Measurements from ENCODE around the gene GNG5.
A peak's percentile ranks its signal among the peaks of the same experiment; 100 is the strongest.
"Not testable (repeated sequence)": the region's sequence is repeated elsewhere in the genome, so short reads cannot be mapped to it uniquely, and the experiment has no call there.

The GNG5 gene

DNA sequence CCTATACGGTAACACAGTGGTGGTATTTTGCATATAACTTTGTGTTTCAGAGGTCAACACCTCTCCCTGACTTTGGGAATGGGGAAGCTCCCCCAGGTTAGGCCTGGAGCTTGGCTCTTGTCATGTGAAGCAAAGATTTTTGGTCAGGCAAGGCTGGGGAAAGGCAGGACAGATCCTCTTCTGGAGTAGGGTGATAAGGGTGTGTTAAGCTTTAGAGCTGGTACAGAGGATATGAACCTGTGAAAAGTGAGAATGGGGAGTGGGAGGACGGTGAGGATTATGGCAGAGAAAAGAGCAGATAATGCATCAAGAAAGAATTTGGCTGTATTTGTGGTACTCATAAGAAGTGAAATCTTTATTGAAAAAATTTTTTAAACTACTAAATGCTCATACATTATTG, 25.1 kb downstream of the GNG5 start:
- no peak for DNase-seq

DNA sequence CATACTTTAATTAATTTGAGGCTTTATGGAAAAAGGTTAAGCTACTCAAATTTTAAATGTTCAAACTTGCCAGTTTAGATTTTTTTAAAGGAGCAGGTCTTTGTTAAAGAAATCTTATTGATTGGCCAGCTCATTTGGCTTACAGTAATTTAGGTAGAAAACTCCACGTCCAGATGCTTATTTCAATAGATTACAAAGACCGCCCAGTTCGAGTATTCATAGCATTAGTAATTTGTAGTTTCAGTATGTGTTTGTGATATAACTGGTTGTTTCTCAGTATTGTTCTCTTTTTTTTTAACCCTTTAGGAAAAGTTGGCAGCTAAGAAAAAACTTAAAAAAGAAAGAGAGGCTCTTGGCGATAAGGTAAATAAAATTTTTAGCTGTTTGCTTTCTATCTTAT, 25.7 kb downstream of the GNG5 start:
- no peak for DNase-seq

DNA sequence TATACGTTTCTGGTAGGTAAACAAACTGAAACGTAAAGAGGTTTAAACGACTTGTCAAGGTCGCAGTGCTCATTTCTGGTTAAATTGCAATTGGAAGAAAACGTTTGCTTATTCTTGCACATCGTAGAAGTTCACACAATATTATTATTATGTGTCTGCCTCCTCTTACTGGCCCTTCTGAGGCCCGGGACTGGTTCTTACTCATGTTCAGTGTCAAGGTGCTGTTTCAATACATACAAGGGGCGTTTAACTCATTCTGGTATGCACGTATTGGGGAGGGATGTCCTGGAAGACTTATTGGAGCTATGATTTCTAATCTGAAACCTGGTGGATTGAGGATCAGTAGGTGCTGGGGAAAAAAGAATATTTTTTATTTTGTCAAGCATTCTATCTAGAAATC, 26.4 kb downstream of the GNG5 start:
- DNase-seq: no peak

DNA sequence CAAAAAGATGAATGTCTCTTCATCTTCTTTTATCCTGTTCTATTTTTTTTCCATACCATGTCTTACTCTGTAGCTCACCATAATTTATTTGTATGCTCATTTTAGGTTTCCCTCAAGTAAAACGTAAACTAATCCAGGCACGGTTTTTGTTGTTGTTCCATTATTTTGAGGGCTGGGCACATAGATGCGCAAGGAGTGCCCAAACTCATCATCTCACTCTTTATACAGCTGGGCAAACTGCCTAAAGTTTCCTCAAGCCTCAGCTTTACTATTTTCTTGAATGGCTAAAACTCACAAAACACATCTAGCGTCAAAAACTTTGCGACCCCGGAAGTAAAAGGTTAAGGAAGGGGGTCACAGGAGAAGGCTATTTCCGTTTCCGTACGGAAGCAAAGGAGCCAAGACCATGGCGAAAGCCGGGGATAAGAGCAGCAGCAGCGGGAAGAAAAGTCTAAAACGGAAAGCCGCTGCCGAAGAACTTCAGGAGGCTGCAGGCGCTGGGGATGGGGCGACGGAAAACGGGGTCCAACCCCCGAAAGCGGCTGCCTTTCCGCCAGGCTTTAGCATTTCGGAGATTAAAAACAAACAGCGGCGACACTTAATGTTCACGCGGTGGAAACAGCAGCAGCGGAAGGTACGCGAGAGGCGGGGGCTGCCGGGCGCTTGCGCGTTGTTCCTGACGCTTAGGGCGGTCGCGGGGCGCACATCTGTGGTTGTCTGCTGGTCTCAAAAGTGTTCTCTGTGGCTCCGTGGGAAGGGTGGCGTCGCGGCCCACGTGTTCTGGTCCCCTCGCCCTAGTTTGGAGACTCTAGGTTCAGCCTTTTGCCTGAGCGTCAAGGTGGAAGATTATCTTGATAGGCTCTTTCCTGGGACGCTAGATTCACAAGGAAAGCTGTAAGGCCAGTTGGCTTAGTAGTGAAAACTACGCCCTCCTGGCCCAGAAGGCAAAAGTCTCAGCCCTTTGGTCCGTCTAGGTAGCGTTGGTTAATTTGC, 27.2 kb downstream of the GNG5 start, which contains the start of gene RPF1:
RPF1 (plus strand) TSS at position 391 of the 993 bp plus-strand sequence; CDS start at position 407, 16 bp downstream.
- peak; percentile 76 for DNase-seq

- DNase-seq: no peak
Measured at GRCh38 chr1:84476225-84476624, 30.2 kb downstream of the GNG5 start.

- DNase-seq: no peak
Measured at GRCh38 chr1:84467298-84467697, 39.1 kb downstream of the GNG5 start.

DNA sequence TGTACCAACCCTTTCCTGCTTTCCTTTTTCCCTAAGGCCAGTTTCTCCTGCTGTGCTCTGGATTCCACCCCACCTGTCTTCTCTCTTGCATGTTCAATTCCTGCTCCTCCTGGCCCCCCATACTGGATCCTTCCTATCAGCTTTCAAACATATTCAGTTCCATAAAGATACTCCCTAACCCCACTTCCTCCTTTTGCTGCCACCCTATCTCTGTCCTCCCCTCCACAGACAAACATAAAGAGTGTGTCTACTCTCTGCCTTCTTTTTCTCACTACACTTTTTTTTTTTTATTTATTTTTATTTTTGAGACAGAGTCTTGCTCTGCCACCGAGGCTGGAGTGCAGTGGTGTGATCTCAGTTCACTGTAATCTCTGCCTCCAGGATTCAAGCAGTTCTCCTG, 44.3 kb downstream of the GNG5 start:
- DNase-seq: no peak

- no peak for DNase-seq
Measured at GRCh38 chr1:84452436-84452835, 53.9 kb downstream of the GNG5 start.

DNA sequence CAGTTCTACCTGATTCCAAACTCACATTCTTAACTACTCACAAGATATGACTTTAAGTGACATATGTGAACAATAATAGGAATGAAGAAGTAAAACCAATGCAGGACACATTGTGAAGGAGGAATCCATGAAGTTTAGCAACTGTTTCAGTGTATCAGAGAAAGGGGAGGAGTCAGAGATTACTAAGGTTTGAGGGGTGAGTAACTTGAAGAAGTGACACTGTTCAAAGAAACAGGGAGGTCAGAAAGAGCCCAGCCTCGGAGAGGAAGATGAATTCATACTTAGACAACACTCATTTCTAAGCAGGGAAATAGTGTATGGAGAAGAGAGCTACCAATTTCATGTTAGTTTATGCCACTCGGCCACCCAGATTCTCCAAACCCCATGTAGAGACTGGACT, 55.5 kb downstream of the GNG5 start:
- DNase-seq: no peak

- not testable (repeated sequence) for DNase-seq
Measured at GRCh38 chr1:84448704-84449103, 57.7 kb downstream of the GNG5 start.
